GM12878 (cell line): ENCODE data around the gene ACTG1. TPM values are rescaled to one million over a fixed set of nuclear protein-coding genes. Genes with fewer than 3 reads are reported as not detected.

Experiments used
- CEBPB ChIP-seq, 2 experiments: fragments of 150-350 bp in 1 of 2; IDR thresholded peaks; 2 replicates each; pipeline ENCODE4 v1.6.1; 2012 to 2014; ENCODE audit warnings: low read depth in 2 of 2, low read length in 2 of 2, borderline replicate concordance in 1 of 2, inconsistent platforms in 1 of 2
- CHD4 ChIP-seq: fragments of 200-600 bp; sonication (generic); IDR thresholded peaks from 2 replicates; pipeline ENCODE4 v1.6.1; 2016; ENCODE audit warnings: mild to moderate bottlenecking
- GATAD2B ChIP-seq: fragments of 450-650 bp; conservative IDR thresholded peaks from 2 replicates; pipeline ENCODE4 v1.6.1; 2017; ENCODE audit warnings: low read depth, mild to moderate bottlenecking, moderate library complexity
- HSF1 ChIP-seq: fragments of 150-350 bp; IDR thresholded peaks from 2 replicates; pipeline ENCODE4 v1.6.1; 2014; ENCODE audit warnings: mild to moderate bottlenecking, low read depth, low read length
- IRF5 ChIP-seq: fragments of 450-650 bp; IDR thresholded peaks from 2 replicates; pipeline ENCODE4 v1.6.1; 2017; ENCODE audit warnings: borderline replicate concordance
- JUNB ChIP-seq: IDR thresholded peaks from 2 replicates; pipeline ENCODE4 v1.6.1; 2016; ENCODE audit warnings: antibody characterized with exemption, mild to moderate bottlenecking
- LARP7 ChIP-seq: fragments of 450-650 bp; IDR thresholded peaks from 2 replicates; pipeline ENCODE4 v1.6.1; 2017; ENCODE audit warnings: mild to moderate bottlenecking
- NBN ChIP-seq: fragments of 450-650 bp; IDR thresholded peaks from 2 replicates; pipeline ENCODE4 v1.6.1; 2016
- NFYB ChIP-seq: IDR thresholded peaks from 2 replicates; pipeline ENCODE4 v1.6.1; 2011; ENCODE audit warnings: low read depth, mild to moderate bottlenecking, low read length, improper control_type of control experiment, moderate library complexity; ENCODE audit not compliant: insufficient read depth
- NR2C1 ChIP-seq: fragments of 450-650 bp; IDR thresholded peaks from 2 replicates; pipeline ENCODE4 v1.6.1; 2017; ENCODE audit warnings: antibody characterized with exemption, mild to moderate bottlenecking, moderate library complexity
- PKNOX1 ChIP-seq: fragments of 450-650 bp; IDR thresholded peaks from 2 replicates; pipeline ENCODE4 v1.6.1; 2016; ENCODE audit warnings: mild to moderate bottlenecking
- POLR2A ChIP-seq: IDR thresholded peaks from 2 replicates; pipeline ENCODE4 v1.6.1; 2011; ENCODE audit warnings: low read depth, mild to moderate bottlenecking, low read length
- PRDM15 ChIP-seq: fragments of 450-650 bp; formaldehyde crosslinking; IDR thresholded peaks from 2 replicates; pipeline ENCODE4 v1.4.0; 2020; ENCODE audit warnings: mild to moderate bottlenecking, moderate library complexity
- RELA ChIP-seq: fragments of 450-650 bp; IDR thresholded peaks from 2 replicates; pipeline ENCODE4 v1.8.0; 2014; ENCODE audit warnings: borderline replicate concordance; ENCODE audit not compliant: partially characterized antibody
- SIX5 ChIP-seq: IDR thresholded peaks from 2 replicates; pipeline ENCODE4 v1.6.1; 2011; ENCODE audit warnings: mild to moderate bottlenecking, low read depth, low read length, moderate library complexity; ENCODE audit not compliant: severe bottlenecking
- TBL1XR1 ChIP-seq: IDR thresholded peaks from 2 replicates; pipeline ENCODE4 v1.6.1; 2012; ENCODE audit warnings: low read depth, low read length, improper control_type of control experiment
- TCF3 ChIP-seq: IDR thresholded peaks from 2 replicates; pipeline ENCODE4 v1.6.1; 2012; ENCODE audit warnings: low read depth, mild to moderate bottlenecking, low read length, borderline replicate concordance; ENCODE audit not compliant: insufficient read depth
- USF2 ChIP-seq: IDR thresholded peaks from 2 replicates; pipeline ENCODE4 v1.6.1; 2011; ENCODE audit warnings: low read depth, low read length, improper control_type of control experiment, borderline replicate concordance
- WRNIP1 ChIP-seq: IDR thresholded peaks from 2 replicates; pipeline ENCODE4 v1.6.1; 2011; ENCODE audit warnings: low read depth, low read length, improper control_type of control experiment, borderline replicate concordance
- ZBED1 ChIP-seq: IDR thresholded peaks from 2 replicates; pipeline ENCODE4 v1.6.1; 2016; ENCODE audit warnings: borderline replicate concordance
- ZNF274 ChIP-seq: IDR thresholded peaks from one replicate; pipeline ENCODE4 v1.8.0; 2011; ENCODE audit not compliant: insufficient read length, insufficient read depth
- ZSCAN29 ChIP-seq: fragments of 450-650 bp; IDR thresholded peaks from 2 replicates; pipeline ENCODE4 v1.6.1; 2017; ENCODE audit warnings: mild to moderate bottlenecking, moderate library complexity
- polyA plus RNA-seq, 11 experiments: library from polyadenylated mRNA; depleted of rRNA in 4 of 11; unstranded in 6 of 11; stranded (reverse) in 5 of 11; fragments of >200 nt; fragmentation: Nextera tagmentation in 4 of 11; fragmentation: Illumina TruSeq in 1 of 11; extraction: Ambion mirVana in 4 of 11; extraction: Trizol in 1 of 11; gene quantifications; 1 replicate in 1 of 11; 2 replicates in 10 of 11; pipeline versions ENCODE4 v1.2.1 to v1.2.3, GENCODE V29; 2011 to 2016; ENCODE audit warnings: inconsistent platforms in 2 of 11, missing spikeins in 2 of 11, low read depth in 1 of 11
- total RNA-seq, 4 experiments: library from RNA; depleted of rRNA in 3 of 4; stranded (reverse); fragments of >200 nt in 3 of 4; fragmentation: Illumina TruSeq in 1 of 4; extraction: Trizol in 1 of 4; gene quantifications; 2 replicates each; pipeline versions ENCODE4 v1.2.1 to v1.2.3, GENCODE V29; 2013 to 2021

ACTG1 gene
- total and polyA plus RNA-seq, 10 of the 15 experiments (the other 5 are each of a cell fraction or from before 2014, with no cell fraction given), result 810 to 6,105 (median 3,650) TPM

- TF ChIP-seq PRDM15 (CRISPR knock-in tag) (no peak), PKNOX1 (no peak), RELA (peak; percentile 47), POLR2A (peak; percentile 84), IRF5 (no peak), SIX5 (no peak), ZBED1 (no peak), WRNIP1 (no peak), TBL1XR1 (0 out of 2 replicates have a peak, but pooled peaks have one; percentile 16), NFYB (no peak), USF2 (no peak; the same call in 1 of the 2 replicates), GATAD2B (peak; percentile 60; the same call in 1 of the 2 replicates), ZNF274 (no peak), CHD4 (no peak), TCF3 (no peak), LARP7 (peak; percentile 69; the same call in 1 of the 2 replicates), JUNB (no peak), HSF1 (no peak), ZSCAN29 (no peak), CEBPB (IDR thresholded peaks at IDR 0.05; ENCODE audit: borderline replicate concordance in 1 of 2, low read depth in 2 of 2, low read length in 2 of 2) (no peak), NR2C1 (no peak), NBN (no peak)
These were observed 39.8 kb upstream of the ACTG1 start, which contains the start of gene FAAP100 (continued) for GRCh38 chr17:81552244-81553017.
